Stimulated activated CD4-positive, alpha-beta T cell treated with anti-CD3 and anti-CD28 coated beads, Interleukin-12 subunit alpha, Interleukin-12 subunit beta, amount 100 ng/mL, for 4 hours (primary cell): ENCODE data around the gene LGR6.
"Not testable (repeated sequence)": the region's sequence is repeated elsewhere in the genome, so short reads cannot be mapped to it uniquely, and the experiment has no call there.

Experiments
- DNase-seq: peaks from one replicate; pipeline ENCODE4 v3.0.0-alpha.2; 2020

Gene LGR6

DNA sequence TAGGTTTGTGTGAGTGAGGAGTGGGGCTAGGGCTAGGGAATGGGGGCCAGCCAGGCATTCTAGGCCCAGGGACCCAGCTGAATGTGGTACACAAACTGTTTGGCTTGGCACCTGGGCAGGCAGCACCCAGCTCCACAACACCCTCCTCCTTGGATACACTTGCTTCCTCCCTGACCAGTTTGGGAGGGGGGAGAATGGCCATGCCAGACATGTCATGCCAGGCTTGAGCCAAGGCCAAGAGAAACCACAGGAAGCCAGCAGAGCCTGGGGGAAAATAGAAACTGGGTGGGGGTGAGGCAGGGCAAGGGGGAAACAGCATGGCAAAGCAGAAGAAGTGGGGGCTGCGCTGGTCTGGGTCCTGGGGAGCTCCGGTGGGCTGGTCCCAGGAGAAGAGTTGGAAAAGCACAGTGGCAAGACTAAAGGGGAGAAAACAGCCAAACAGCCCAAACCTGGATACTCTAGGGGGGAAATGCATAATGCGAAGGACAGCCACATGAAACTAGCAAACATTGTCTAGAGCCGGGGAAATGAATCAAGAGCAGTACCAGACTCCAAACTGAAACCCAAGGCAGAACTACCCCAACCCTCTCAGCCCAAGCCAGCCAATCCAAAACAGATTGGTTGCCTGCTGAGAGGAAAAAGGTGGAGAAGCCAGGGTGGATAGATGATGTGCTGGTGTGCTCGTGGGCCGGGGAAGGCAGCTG lies 47.9 kb downstream of the LGR6 start:
- DNase-seq = no peak

DNA sequence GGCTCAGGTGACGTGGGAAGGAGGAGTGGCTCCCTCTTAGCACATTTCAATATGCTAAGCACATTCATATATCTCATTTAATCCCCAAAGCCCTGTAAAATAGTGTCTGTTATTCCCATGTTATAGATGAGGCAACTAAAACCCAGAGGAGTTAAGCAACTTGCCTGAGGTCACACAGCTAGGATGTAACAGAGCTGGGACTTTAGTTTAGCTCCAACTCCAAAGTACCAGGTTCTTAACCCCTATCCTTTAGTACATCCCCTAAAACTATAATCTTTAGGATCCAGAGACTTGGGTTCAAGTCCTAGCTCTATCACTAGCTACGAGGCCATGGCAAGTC lies 48.5 kb downstream of the LGR6 start:
- DNase-seq = no peak

DNA sequence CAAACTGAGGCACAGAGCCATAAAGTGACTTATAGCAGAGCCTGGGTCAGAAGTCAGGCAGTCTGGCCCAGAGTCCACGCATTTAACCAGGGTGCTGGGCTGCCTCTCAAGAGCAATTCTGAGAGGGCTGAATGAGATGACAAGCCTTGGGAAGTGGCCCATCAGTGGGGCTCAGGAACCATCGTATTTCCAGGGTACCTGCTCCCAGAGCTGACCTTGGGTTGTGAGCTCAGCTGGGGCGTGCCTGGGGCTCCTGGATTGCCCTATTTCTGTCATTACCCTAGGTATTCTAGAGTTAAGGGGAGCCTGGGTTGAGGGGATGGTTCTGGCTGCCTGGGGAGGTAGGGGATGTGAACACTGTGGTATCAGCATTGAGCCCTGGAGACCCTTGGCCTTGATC lies 49.4 kb downstream of the LGR6 start:
- DNase-seq = no peak

DNA sequence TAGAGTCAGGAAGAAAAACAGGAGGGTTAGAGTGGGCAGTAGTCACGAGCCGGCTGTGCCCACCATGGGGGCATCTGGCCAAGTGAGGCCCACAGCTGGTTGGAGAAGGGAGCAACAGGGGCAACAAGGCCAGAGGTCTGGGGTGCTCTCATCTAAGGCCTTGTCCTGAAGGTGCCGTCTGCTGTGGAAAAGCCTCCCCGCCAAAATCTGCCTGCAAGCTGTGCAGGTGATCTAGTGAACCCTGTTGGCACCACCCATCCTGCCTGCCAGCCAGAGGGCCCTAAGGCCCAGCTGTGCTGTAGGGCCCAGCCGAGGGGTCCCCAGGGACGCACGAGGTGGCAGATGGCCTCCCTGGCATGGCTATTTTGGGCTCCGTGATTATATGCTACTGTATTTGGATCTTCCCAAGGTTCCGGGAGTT lies 51.3 kb downstream of the LGR6 start:
- no peak for DNase-seq

DNA sequence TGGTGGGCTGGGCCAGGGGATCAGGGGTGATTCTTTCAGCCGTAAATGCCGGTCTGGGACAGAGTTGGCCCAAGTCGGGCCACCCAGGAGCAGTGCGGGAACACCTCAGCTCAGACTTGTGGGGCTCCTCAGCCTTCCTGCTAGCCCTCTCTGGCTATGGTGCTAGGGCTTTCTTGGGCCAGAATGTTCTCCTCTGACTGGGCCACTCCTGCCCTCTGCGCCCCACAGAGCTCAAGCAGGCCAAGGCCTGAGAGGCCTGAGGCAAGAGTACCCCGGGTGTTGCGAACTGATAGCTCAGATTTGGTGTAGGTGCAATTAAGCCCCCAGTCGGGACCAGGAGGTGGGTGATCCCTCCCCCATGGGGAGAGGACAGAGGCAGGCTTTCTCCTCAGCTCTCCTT lies 51.8 kb downstream of the LGR6 start:
- no peak for DNase-seq

DNA sequence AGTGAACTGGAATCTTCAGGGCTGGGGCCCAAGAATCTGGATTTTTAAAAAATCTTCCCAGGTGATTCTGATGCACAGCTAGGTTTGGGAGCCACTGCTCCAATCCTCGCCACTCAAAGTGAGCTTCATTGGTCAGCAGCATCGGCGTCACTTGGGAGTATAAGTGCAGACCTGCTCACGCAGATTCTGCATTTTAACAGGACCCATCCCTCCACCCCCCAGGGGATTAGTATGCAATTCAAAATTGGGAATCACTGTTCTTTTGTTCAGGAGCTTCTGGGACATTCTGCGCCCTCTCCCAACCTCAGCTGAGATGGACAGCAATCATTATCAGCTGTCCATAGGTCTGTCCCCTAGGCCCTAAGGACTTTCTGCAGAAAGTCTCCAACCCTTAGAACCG lies 53.5 kb downstream of the LGR6 start:
- DNase-seq = no peak

DNA sequence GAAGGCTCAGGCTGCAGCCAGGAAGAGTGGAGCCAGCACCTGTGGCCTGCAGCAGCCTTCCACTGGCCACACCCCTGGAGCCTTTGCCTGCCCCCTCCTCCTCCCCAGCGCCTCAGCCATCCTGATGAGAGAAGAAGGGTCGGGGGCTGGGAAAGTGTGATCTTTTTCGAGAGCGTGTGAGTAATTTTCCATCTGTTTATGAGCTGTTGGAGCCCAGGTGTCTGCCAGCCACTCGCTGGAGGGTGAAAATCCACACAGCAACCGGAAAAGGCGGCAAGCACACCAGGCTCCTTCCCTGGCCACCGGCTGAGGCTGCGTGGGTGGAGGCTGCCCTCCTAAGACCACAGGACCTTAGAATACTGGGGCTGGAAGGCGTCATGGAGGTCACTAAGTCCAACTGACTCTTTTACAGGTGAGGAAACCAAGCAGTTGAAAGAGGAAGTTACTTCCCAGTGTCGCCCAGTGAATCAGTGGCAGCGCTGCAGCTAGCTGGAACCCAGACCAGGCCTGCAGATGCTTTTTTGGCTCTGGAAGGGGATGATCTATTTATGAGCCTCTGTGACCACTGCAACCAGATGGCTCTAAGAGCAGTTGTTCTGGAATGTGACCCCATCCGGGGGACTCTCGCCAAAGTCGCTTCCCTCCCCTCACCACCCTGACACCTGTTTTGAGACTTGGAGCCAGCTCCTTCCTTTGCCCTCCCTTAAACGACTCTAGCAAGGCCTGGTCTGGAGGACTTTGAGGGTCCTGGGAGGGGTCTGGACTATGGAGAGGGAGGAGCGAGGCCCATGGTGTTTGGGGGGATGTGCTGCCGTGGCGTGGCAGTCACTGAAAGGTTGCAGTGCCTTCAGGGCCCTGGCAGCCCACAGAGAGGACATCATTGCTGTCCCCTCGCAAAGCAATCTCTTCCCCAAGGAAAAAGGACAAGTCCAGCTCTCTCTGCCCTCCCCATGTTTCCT lies 54.5 kb downstream of the LGR6 start:
- DNase-seq = no peak

DNA sequence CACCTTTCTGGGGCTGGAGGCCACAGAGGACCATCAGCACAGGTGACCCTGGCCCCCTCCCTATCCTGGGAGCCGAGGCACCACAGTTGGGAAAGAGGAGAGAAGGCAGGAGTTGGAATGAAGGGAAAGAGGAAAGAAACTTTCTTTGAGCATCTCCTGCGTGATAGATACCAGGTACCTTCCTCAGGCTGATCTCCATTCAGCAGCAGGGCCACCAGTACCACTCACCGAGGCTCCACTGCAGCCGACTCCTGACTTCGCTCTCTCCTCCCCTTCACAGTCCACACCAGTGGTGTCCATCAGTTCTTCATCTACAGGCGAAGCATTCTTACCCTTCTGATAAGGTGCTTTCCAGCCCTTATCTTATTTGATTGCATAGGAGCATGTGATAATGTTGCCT lies 55.3 kb downstream of the LGR6 start:
- no peak for DNase-seq

DNA sequence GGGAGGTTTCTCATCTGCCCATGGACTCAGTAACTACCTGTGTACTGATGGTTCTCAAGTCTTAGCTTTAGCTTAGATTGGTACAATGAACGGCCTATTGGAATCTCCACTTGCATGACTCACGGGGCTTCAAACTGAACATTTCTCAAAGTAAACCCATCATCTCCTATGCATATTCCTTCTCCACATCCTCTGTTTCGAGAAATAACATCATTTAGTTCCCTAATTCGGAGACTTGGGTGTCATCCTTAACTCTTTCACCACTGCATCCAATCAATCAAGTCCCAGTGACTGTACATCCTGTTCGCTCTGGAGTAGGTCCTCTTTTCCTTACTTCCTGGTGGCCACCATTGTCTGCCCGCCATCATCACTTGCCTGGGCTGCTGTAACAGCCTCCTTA lies 55.8 kb downstream of the LGR6 start:
- DNase-seq = no peak

DNA sequence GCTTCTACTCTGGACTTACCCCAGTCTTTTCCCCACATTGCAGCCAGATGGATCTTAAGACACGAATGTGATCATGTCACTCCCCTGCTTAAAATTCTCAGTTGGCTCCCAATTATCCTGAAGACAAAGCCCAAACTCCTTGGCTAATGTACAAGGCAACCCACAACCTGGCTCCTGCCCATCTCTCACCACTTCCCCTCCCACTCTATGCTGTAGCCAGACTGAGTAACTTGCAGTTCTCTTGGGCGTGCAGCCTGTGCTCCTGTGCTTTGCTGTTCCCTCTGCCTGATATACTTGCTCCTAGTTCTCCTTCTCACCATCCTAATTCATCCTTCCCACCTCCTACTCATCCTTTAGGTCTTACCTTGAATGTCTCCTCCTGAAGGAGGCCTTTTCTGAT lies 56.2 kb downstream of the LGR6 start:
- DNase-seq = no peak

DNA sequence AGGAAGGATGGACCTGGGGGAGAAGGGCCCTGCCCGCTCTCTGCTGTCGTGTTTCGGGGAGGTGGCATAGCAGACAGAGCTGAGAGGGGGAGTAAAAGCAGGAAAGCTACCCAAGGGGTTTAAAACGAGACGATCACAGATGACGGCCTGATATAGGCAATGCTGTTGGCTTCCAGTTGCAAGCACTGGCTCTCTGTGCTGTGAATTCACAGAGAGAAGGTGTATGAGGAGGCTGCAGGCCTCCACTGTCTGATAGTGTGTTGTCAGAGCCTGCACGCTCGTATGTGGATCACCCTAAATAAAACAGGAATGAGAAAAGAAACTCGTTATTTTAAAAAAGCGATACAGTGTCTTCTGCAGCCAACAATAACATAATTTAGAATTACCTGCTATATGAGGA lies 57.4 kb downstream of the LGR6 start:
- DNase-seq = no peak

DNA sequence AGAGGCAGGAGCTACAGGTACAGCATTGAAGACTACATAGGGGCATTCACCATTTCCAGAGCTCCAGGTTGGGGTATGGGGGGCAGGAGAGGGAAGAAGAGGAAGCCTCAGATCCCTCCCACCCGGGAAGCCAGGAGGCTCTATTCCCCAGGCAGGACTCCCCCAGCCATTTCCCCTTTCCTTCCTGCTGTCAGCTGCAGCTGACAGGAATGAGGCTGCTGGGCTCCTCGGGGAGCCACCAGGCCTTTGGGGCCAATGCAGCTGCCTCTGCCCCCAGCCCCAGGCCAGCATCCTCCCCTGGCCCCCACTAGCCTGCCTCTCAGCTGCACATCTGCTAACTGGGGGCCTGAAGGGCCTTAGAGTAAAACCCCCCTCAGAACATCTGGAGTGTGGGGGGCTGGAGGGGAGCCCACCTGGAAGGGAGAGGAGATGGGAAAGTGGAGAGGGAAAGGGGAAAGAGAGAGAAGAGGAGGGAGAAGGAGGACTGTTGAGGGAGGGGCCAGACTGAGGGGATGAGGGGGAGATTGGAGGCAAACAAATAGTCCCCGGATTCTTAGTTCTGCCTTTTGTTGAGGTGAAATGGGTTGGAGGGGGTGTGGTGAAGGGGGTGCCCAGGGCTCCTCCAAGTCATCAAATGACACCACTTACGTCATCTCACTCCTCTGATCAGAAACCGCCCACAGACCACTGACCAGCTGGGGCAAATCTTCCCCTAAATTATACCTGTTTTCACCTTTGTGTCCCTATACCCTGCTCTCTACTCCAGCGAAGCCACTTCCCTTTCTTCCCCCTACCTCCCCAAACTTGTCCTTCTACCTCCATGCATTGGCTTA lies 58.0 kb downstream of the LGR6 start:
- DNase-seq = no peak

DNA sequence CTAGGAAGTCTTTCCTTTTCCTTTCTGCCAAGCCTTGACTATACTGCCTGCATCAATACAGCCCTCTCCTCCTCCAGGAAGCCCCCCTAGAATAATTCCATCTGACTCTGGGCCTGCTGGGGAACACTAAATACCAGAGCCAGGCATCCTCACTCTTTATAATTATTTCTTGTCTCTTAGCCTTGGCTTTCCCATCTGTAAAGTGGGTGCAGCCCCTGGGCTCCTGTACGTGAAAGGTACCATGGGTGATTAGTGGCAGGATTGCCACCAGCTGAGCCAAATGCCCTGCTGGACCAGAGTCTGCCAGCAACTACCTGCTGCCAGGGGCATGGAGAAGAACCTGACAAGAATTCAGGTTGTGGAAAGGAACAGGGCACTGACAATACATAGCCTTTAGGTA lies 58.7 kb downstream of the LGR6 start:
- DNase-seq = no peak

DNA sequence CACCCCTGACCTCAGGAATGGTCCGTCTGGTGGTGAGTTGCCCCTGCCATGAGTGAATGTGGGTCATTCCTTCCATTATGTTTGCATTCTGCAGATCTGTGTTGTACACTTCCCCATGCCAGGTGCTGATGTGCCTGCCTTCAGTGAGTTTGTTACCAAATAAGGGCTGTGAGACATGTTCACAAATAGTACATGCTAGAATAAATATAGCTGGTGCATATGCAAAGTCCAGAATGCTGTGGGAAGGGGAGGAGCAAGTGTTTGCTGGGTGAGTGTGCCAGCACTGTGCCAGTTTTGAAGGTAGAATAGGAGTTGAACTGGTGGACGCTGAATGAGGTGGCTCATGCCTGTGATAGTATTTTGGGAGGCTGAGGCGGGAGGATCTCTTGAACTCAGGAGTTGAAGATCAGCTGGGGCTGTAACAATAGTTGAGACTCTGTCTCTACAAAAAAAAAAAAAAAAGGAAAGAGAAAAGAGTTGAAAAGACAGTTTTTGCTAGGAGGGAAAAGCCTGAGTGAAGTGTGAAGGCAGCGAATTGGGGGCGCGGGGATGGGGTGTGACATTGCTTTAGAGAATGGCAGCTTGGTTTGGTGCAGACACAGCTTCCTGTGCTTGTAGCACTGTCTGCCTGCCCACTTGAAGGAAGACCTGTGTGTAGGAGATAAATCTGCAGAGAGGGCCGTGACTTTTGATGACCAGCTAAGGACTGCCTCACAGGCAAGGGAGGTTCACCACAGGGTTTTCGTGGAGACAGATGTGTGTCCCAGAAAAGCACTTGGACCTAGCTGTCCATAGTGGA lies 61.1 kb downstream of the LGR6 start:
- DNase-seq = no peak

DNA sequence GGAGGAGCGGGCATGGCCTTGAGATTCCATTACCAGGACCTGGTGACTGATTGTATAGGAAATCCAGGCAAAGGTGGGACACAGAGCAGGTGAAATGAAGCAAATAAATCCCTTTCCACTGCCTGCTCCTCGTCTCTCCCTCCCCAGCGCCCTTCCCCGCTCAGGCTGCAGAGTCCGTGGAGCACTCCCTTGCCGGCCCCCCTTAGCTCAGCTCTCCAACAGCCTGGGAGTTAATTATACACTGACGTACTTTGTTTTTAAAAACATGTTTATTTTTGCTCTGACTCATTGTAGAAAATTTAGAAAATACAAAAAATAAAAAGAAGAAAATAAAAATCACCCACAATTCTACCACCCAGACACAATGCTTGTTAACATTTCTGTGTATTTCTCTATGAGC lies 61.7 kb downstream of the LGR6 start:
- no peak for DNase-seq

DNA sequence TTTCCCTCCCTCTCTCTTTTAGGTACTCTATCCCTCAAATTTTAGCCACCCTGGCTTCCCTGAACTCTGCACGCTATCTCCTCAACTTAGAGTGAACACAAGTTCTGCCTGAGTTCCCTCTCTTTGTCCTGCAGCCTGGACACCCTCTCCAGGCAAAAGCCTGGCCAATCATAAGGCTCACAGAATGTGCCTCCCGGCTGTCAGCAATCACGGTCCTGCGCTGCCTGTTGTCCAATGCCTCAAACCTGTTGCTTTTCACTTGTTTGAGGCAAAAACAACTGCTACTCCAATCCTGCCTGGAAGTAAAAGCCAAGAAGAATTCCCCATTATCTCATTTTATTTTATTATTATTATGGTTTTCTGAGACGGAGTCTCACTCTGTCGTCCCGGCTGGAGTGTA lies 66.1 kb downstream of the LGR6 start:
- DNase-seq = no peak

DNA sequence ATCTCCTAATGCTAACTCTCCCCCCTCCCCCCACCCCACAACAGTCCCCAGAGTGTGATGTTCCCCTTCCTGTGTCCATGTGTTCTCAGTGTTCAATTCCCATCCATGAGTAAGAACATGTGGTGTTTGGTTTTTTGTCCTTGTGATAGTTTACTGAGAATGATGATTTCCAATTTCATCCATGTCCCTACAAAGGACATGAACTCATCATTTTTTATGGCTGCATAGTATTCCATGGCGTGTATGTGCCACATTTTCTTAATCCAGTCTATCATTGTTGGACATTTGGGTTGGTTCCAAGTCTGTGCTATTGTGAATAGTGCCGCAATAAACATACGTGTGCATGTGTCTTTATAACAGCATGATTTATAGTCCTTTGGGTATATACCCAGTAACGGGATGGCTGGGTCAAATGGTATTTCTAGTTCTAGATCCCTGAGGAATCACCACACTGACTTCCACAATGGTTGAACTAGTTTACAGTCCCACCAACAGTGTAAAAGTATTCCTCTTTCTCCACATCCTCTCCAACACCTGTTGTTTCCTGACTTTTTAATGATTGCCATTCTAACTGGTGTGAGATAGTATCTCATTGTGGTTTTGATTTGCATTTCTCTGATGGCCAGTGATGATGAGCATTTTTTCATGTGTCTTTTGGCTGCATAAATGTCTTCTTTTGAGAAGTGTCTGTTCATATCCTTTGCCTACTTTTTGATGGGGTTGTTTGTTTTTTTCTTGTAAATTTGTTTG lies 67.8 kb downstream of the LGR6 start:
- not testable (repeated sequence) for DNase-seq

DNA sequence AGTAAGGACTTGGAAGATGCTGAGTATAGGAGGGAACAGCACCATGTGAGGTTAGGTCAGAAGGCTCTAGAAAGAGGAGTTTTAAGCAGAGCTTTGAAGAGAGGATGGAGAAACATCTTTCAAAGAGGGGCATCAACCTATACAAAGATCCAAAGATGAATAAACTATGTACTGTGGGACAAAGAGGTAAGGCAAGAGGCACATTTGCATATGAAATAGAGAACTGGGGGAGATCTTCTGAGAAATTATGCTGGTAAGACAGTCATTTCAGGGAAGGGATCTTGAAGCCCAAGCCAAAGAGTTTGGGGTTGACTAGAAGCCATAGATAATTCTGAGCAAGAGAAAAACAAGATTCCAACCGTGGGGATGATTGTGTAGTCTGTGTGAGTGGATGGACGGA lies 70.0 kb downstream of the LGR6 start:
- DNase-seq = no peak

DNA sequence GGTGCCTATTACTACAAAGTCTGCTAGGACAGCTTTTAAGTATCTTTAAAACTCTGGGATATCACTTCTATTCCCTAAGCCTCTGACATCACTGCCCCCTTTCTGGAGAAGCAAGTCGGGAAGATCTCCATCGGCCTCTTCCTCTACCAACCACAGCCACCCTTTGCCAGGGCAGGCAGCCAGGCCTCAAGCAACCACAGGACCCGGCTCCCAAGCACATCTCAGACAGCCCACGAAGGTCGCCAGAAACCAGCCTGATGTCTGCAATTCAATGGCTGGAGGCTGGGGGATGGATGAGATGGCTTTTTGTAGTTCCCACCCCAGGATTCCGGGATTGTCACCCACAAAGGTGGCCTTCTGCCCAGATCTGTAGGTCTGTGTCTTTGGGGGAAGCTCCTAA lies 70.7 kb downstream of the LGR6 start:
- no peak for DNase-seq

DNA sequence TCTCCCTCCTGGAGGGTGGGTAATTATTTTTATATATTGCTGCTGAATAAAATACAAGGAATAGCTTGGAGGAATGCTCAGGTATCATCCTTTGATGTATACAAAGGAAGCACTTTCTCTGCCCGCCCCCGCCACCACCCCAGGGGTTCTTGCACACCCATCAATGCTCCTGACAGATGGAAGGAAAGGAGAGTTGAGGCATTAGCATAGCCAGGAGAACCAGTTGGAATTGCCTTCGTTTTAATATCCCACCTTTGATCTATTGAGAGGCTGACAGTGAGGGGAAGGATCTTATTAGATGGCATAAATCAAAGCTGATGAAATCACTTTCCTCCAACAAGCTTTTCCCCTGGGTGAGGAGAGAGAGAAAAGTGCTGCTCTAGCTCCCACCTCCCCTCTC lies 71.1 kb downstream of the LGR6 start:
- no peak for DNase-seq

DNA sequence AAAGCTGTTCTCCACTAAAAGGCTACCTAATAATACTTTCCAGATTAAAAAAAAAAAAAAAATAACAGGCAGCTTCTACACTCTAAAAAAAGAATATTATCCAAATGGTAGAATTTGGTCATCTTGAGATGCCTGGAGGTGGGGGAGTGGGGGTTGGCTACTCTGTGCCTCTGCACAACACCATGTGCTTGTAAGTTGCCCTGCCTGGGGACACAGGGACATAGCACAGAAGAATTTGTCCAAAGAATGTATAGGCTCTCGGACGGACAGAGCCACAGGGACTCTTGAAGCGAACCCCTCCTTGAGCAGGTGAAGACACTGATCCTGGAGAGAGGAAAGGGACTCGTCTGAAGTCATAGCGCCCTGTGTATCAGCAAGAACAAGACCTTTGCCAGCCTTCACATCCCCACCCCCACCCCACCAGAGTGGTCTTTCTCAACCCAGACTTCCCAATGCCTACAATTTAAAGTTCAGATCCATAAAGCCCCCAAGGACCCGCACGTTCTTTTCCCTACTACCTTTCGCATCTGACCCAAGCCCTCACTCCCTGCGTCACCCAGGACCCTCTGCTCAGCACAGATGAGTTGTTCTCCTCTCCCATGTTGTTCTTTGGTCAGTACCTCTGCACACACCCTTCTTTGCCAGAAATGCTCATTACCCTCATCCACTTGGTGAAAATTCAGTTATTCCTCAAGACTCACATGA lies 72.6 kb downstream of the LGR6 start:
- no peak for DNase-seq
